Astrocyte (in vitro differentiated cells and primary cell): Measurements from ENCODE around the gene CD55.

Experiments
- CTCF ChIP-seq: IDR thresholded peaks from 2 replicates; pipeline ENCODE4 v1.5.1; 2011; ENCODE audit warnings: low read depth, mild to moderate bottlenecking, inconsistent platforms, low read length, moderate library complexity; ENCODE audit not compliant: insufficient read depth
- EZH2 ChIP-seq: IDR thresholded peaks from 2 replicates; pipeline ENCODE4 v1.6.1; 2012; ENCODE audit warnings: mild to moderate bottlenecking, low read length, inconsistent platforms; ENCODE audit not compliant: insufficient read depth

GRCh38 chr1:207321790-207322645 is 540 bp downstream of the CD55 start:
- TF ChIP-seq CTCF = no peak
- TF ChIP-seq EZH2 = no peak
